Fibroblast of skin of back (primary cell): Measurements from ENCODE around the gene MSMP. TPM values are rescaled to one million over a fixed set of nuclear protein-coding genes. Genes with fewer than 3 reads are reported as not detected.

Source experiments
- DNase-seq: peaks from one replicate; pipeline ENCODE4 v3.0.0-alpha.2; 2013
- polyA plus RNA-seq, 2 experiments: library from polyadenylated mRNA; unstranded; fragments of 120-200 nt; gene quantifications; one replicate each; pipeline ENCODE4 v1.2.1, GENCODE V29; 2013; ENCODE audit not compliant: insufficient read length in 2 of 2

Gene MSMP, protein sequence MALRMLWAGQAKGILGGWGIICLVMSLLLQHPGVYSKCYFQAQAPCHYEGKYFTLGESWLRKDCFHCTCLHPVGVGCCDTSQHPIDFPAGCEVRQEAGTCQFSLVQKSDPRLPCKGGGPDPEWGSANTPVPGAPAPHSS
- polyA plus RNA-seq (2013, experiment 1 of 2; ENCODE audit: insufficient read length): not detected
- not detected for polyA plus RNA-seq (2013, experiment 2 of 2; ENCODE audit: insufficient read length)

DNA sequence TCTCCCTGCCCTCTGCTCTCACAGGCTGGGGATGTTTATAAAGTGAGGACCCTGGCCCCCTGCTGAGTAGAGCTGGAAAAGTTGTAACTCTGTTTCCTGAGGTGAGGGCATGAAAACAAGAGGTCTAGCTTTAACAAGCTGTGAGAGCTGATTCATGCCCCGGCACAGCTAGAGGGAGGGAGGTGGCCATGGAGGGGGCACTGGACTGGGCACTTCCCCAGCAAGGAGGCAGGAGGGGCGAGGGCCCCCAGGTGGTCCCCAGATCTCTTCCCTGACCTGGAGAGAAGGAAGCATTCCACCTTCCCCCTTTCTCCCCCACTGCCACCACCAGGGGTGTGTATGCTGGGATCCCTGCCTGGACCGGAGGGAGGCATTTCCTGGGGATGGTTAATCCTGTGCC lies at the start of gene MSMP:
MSMP (minus strand) TSS at position 13 of the 400 bp plus-strand sequence. CDS start 147 bp downstream, outside the sequence.
- DNase-seq: no peak

DNA sequence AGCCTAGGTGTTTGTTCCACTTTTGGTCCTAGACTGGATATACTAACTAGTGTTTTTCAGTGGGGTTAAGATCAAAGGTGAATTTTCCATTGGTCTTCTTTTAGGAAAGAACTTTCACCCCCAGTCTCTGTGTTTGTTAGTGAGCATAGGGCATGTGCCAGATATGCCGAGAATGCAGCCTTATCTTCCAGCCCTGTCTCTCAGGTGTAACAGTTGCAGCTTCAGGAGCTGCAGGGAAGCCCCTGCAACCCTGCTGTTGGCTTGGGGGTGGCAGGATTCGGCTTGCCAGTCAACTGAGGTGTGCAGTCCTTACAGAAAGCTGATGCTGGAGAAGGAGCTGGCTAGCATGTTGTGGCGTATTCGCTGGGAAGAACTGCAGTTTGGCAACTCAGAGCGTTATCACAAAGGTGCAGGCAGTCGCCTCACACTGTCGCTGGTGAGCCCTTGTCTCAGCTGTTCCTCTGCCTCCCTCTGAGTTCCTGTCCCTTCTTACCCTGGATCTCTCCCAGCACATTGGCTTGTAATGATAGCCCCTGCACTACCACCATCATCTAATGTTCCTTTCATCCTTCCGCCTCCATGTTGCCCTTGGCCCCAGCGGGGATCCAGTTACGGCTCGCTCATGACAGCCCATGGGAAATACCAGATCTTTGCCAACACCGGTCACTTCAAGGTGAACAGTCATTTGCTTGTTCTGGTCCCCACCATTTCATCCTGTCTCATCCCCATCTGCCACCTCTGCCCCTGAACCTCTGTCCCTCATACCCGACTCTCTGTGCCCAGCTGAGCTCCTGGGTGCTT lies 47.5 kb upstream of the MSMP start:
- no peak for DNase-seq

DNA sequence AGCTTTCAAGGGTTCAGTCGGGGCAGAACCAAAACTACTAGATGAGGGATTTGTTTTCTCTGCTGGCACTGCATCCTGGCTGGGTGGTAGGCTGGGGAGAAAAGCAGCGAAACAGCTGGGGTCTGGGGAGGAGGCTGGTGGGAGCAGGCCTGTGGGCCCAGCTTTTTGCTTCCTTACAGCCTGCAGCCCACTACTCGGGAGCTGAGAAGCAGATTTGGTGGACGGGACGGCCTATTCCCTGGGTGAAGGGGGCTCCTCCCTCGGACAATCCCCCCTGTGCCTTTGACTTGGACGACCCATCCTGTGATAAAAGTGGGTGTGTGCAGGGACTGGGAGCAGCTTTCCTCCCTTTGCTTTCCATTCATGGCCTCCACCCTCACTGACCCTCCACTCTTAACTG lies 46.5 kb upstream of the MSMP start:
- no peak for DNase-seq

DNA sequence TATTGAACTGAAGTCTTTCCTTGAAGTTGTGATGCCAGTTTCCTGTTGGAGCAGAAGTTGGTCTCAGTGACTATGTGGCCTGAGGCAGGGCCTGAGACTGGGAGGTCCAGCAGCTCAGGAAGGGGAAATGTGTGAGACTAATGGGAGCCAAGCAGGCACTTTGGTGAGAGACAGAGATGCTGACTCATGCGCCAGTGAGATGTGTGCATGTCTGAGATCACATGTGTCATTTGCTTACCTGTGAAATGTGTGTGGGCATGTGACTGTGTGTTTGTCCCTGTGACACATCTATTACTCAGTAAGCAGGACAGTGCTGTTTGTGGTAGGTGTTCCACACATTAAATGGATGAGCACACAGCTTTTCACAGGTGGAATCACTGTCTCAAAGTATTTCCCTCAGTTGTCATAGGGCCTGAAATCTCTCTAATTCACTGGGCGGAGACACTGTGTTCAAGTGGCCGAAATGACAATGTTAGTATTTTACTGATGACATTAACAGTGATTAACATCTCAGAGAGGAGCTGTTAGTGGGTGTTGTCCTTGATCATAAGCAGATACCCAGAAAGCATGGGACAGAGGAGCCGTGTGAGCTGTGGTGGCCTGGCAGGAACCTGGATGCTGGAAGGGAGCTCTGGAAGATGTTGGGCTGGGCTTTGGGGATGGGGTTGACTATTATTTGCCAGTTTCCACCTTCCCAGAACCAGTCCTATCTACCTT lies 44.7 kb upstream of the MSMP start:
- DNase-seq: peak; percentile 49

DNA sequence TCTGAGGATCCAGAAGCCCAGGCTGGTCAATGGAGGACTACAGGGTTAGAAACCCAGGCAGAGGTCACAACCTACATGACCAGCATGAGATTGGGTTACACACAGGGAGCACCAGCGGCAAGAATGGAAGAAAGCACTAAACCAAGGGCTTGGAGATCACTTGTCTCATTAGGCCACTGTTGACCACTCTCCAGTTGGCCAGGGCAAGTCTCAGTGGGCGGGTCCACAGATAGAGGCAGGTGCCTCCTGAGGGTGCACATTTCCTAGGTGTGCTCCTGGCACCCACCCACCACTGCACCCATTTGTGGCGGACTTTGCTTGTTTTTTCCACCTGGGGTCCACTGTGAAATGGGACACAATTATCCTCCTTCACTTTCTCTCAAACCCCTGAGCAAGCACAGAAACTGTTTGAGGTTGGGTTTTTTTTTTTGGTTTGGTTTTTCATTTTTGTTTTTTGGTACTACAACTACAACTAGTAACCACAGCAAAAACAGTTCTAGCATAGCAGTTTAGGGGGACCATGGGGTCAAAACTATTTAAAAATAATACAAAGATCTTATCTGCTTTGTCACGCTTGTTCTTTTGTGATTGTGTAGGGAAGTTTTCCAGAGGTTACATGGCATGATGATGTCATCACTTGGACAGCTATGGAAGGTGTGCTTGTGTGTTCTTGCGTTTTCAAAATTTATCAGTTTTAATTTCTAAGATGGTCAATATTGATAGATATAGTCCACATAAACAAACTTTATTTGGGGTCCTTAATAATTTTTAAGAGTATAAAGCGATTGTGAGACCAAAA lies 43.4 kb upstream of the MSMP start:
- DNase-seq: no peak

DNA sequence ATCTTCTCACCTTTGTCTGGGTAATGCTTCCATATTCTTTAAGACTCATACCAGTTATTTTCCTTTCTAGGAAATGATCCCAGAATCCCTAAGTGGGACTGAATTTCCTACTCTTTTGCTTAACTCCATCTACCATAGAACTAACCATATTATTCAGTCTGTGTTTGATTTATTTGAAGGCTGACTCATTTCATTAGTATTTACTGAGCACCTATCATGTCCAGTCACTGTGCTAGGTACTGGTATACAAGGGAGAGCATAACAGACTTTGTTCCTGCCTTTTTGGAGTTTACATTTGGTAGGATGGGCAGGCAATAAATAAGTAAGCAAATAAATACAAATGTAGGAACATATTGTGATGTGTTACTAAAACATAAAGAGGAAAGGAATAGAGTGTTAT lies 41.6 kb upstream of the MSMP start:
- DNase-seq: no peak

DNA sequence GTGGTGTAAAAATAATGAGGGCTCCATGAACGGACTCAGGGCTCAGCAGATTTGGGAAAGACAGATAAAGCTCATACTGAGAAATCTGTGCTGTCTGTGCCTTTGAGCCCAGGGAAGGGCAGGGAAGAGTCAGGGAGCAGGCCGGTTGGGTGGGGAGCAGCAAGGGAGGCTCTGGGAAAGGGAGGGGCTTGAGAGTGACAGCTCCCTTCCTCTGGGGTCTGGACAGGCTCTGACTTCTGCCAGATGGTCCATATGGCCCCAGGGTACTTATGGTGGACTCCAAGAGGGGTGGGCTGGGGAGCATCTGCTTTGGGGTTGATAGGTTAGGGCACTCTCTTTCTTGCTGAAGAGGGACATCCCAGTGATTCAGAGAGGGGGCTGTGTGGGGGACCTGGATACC lies 39.4 kb upstream of the MSMP start:
- DNase-seq: no peak

DNA sequence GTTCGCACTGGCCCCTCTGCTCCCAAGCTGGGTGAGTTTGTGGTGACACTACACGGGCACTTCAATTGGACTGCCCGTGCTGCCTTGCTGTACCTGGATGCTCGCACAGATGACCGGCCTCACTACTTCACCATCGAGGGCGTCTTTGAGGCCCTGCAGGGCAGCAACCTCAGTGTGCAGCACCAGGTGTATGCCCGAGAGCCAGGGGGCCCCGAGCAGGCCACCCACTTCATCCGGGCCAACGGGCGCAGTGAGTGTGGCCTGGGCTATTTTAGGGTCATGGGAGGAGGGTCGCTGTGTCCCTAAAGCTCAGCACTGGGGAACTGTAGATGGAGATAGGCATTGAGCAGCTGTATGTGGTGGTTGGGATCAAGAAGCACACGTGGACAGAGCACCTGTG lies 38.8 kb upstream of the MSMP start:
- no peak for DNase-seq

DNA sequence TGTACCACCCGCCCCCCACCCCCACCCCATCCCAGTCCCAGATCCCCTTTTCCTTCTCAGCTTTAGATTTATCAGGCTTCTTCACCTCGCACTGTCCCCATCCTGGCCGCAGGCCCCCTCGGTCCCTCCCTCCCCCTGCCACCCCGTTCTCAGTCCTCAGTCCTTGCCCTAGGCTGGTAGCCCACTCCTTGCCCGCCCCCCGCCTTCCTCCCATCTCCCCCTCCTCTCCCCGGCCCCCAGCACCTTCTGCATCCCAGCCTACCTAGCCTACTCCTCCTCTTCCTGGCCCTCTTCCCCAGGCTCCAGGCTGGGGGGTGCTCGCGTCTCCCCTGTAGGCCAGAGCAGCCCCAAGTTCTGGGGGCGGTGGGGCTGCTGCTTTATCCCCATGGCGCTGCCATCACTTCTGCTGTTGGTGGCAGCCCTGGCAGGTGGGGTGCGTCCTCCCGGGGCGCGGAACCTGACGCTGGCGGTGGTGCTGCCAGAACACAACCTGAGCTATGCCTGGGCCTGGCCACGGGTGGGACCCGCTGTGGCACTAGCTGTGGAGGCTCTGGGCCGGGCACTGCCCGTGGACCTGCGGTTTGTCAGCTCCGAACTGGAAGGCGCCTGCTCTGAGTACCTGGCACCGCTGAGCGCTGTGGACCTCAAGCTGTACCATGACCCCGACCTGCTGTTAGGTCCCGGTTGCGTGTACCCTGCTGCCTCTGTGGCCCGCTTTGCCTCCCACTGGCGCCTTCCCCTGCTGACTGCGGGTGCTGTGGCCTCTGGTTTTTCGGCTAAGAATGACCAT lies 38.1 kb upstream of the MSMP start:
- no peak for DNase-seq

DNA sequence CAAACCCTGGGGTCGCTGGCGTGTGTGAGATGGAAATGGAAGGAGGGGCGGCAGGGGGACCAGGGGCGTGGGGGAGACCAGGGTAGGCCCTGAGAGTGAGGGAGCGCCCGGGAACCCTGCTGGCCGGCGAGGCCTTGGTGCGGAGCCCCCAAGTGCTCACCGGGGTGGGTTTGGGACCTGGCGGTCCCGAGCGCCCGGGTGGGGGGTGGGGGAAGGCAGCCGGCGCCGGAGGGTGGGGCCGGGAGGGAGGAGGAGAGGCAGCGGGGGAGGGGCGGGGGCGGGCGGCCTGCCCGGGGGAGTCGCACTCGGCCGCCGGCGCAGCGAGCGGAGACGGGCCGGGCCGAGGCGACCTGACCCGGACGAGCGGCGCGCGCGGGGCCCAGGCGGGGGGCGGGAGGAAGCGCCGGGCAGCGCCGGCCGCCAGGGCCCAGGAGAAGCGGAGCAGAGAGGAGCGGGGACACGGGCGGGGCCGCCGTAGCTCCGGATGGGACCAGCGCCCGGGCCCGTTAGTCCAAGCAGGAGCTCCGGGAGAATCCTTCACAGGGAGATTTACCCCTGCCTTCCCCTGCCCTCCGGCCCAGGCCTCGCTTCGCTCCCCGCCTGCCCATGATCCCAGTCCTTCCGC lies 37.3 kb upstream of the MSMP start, which contains the start of gene NPR2:
NPR2 (plus strand) TSS at position 295 of the 625 bp plus-strand sequence. CDS start 818 bp downstream, outside the sequence.
- peak; percentile 52 for DNase-seq

DNA sequence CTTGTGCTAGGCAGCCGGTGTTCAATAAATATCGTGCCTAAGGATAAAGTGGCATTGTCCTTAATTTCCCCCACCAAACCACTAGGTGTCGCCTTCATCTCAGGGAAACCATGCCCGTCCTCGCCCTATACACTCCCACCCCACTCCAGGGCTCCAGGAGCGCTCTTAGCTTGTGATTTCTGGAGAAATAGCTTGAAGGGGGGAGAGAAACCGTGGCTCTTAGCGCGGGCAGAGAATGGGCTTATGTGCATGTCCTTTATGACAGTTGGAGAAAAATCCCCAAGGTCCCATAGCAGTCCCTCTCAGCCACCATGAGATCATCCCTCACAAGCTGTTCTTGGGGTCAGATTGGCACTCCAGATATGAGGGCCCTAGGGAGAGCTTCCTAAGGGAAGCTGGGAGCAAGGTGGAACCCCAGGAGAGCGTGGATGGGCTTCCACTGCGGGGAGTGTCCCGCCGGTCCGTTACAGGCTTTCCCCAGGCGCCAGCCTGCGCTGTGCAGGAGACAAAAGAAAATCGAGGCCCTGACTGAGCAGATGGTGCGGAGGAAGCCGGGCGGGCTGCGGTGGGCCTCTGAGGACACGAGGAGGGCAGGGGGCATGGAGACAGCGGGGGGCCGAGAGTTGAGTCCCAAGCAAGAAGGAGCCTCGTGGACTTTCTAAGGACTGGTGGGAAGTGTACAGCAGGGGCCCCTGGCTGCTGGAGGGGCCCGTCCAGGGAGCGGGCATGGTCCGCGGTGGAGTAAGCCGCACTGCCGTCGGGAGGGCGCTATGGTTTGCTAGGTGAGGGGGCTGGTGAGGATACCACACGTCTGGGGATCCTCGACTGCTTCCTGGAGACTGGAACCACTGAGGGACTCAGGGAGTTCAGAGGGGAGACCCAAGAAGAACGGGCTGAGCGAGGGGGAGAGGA lies 36.6 kb upstream of the MSMP start:
- DNase-seq: peak; percentile 88

DNA sequence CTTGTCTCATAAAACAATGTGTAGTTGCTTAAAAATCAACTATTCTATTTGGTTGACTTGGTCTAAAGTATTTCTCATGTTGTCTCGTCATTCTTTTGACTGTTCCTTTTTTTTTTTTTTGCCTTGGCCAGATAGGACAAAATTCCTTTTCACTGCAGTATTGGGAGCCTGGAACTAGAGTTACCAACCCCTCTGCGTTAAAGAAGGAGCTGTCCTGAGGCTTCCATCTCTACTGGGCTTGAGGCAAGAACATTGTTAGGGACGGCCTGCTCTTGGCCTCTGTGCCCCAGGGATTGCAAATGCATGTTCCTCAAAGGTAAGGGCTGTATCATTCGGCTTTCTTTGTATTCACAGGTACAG lies 35.9 kb upstream of the MSMP start:
- DNase-seq: no peak

DNA sequence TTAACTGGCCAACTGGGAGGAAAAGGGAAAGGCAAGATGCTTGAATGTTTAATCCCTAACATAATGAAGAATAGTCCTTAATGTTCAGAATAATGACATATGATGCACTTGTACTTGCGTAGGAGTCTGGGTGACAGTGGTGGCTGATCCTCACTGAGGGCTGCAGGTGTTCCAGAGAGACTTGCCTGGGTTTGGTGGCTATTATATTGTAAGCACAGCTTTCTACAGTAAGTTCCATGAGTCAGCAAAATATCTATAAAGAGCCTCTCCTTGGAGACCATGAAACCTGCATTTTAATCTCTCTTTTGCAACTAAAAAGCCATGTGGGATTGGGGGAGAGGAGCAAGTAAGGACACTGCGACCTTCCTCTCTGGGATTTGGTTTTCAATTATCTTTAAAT lies 35.5 kb upstream of the MSMP start:
- no peak for DNase-seq

DNA sequence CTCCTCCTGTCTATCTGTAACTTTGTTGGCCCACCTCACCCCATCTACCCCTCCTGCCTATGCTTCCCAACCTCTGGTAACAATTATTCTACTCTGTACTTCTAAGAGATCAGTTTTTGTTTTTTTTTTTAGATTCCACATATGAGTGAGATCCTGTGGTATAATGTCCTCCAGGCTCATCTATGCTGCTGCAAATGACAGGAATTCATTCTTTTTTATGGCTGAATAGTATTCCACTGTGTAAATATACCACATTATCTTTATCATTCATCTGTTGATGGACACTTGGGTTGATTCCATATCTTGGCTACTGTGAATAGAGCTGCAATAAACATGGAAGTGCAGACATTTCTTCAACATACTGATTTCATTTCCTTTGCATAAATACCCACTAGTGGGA lies 29.3 kb upstream of the MSMP start:
- no peak for DNase-seq

DNA sequence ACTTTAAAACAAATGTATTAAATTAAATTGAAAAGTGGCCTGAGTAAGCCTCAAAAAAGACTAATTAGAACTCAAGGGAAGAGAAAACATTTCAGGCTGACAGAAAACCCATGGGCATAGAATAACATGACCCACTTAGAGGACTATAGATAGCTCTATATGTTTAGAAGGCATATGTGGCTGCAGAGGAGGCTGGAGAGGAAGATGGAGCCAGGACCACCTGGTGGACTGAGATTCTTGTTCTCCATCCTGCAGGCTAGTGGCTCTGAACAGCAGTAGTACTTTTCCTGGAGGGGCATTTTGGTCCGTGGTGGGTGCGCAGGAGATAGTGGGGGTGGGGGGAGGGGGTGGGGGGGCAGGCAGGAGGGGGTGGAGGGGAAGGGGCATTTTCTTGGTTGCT lies 27.0 kb upstream of the MSMP start:
- no peak for DNase-seq

DNA sequence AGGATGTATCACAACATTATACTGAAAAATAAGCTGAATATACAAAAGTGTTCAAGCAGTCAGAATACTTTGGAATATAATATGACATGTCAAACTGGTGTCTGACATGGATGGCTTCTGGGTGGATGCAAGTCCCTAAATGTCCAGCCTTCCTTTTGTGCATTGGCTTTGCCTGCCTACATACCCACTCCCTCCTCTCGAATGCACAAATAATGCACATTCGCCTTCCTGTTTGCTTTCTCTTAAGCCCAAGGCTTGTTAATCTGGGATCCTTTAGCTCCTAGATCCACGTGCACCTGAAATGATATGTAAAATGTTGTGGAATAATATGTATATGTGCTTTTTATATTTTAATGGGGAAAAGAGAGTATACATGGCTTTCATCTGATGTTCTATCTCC lies 24.4 kb upstream of the MSMP start:
- DNase-seq: no peak

DNA sequence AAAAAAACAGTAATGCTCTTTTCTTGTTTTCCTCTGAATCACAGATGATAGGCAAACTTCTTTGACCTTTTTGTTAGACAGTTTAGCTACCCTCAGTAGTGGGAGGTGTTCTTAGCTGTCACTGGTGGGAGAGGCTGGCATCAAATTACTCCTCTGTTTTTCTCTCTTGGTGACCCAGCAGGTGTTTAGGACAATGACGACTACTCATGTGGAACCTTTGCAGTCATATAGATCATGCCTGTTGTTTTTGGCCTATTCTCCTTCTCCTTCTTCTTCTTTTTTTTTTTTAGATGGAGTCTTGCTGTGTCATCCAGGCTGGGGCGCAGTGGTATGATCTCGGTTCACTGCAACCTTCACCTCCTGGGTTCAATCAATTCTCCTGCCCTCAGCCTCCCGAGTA lies 21.9 kb upstream of the MSMP start:
- no peak for DNase-seq

DNA sequence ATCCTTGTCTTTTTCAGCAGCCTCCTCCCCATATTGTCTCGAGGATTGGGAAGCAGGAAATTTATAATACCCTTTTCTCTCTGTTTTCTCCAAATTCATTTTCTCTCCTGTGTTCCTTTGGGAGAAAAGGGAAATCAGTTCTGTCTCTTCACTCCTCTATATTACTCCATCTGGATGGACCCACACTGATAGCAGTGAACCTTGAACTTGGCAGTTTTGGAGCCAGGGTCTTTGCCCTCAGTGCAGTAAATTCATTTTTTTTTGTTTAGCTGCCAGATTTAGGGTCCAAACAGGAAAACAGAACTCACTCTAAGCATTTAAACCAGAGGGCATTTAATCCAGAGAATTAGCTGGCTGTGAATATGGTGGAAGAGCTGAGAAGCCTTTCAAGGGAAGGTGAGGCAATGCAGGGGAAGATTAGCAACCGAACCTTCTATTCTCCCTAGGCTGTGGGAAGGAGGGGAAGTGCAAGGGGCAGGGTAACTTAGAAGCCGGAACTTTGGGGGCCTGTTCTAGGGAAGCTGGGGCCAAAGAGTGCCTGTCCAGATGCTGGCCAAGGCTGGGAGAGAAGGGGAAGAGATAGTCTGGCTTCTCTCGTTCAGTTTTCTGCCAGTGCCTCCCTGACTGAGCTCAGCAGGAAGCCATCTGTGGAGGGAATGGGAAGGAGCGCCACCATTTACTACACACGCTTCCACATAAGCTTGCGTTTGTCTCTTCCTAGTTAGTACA lies 21.0 kb upstream of the MSMP start:
- DNase-seq: no peak

DNA sequence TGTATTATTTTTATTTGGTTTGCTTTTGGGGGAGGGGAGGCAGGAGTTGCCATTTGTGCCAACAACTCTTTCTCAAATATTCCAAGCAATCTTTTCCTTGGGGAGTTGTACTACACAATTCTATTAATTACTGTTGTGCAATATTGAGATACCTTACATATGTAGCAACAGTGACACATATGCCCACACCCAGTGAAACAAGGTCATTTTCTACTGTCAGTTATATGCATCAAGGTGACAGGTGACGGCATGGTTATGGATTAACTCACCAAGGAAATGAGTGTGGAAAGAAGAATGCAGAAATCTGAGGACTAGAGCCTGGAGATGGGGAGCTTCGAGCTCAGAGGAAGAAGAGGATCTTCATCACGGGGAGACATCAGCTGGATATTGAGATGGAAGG lies 17.9 kb upstream of the MSMP start:
- no peak for DNase-seq

DNA sequence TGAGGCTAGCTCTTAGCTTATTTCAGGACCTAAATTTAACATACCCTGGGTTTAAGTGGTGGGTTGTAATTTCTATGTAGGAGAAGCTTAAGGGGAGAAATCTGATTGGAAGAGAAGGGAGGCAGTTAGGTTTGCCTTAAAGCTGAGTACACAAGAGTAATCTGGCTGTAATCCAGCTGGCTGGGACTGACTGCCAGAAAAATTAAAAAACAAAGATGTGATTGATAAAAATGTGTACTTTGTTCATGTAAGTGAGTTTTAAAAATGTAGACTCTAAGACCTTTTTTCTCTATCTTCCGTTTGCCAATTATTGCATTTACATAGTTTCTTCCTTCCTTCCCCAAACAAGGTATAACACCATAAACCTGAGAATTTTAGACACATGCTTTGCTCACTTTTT lies 17.5 kb upstream of the MSMP start:
- no peak for DNase-seq
